Measurements from ENCODE around the gene ABI2.
"Not testable (repeated sequence)": the region's sequence is repeated elsewhere in the genome, so short reads cannot be mapped to it uniquely, and the experiment has no call there.

Gene ABI2

GRCh38 chr2:203429643-203430042 is 101.4 kb downstream of the ABI2 start:
- not testable (repeated sequence) for H3K27ac Mint-ChIP-seq, H3K36me3 Mint-ChIP-seq, H3K4me3 Mint-ChIP-seq, H3K4me1 Mint-ChIP-seq, H3K9me3 Mint-ChIP-seq, DNase-seq, H3K27me3 Mint-ChIP-seq
- CTCF ChIA-PET = interaction anchor here (1.5 to 1.8 kb wide), 2 partner anchors 9 to 841 kb away, joined by 3 to 6 read pairs; no protein-coding TSS in a partner anchor

GRCh38 chr2:203431391-203432185 is 103.4 kb downstream of the ABI2 start:
- Mint-ChIP-seq H3K4me1 (peaks cover 2% of the 10 kb centered on the region), H3K27ac (no peak overlapping the region), H3K9me3 (no peaks in the 10 kb centered on the region), H3K36me3 (peaks cover 1% of the 10 kb centered on the region), H3K27me3 (no peaks in the 10 kb centered on the region), H3K4me3 (no peak overlapping the region)
- no peak for DNase-seq
- CTCF ChIA-PET = no interaction called here

- no peaks in the 10 kb centered on the region for H3K27me3 Mint-ChIP-seq
- H3K27ac Mint-ChIP-seq = no peak overlapping the region
- CTCF ChIA-PET = no interaction called here
- H3K4me3 Mint-ChIP-seq = no peak overlapping the region
- no peaks in the 10 kb centered on the region for H3K4me1 Mint-ChIP-seq
- DNase-seq = no peak
- H3K36me3 Mint-ChIP-seq = no peaks in the 10 kb centered on the region
- H3K9me3 Mint-ChIP-seq = no peaks in the 10 kb centered on the region
Measured at GRCh38 chr2:203432811-203433210, 104.6 kb downstream of the ABI2 start.

GRCh38 chr2:203436496-203436895 is 108.3 kb downstream of the ABI2 start:
- Mint-ChIP-seq H3K27me3 (no peaks in the 10 kb centered on the region), H3K9me3 (no peaks in the 10 kb centered on the region), H3K36me3 (no peaks in the 10 kb centered on the region), H3K27ac (no peak overlapping the region), H3K4me3 (no peak overlapping the region), H3K4me1 (no peaks in the 10 kb centered on the region)
- CTCF ChIA-PET = no interaction called here
- DNase-seq = no peak

- no peak for DNase-seq
- H3K4me3 Mint-ChIP-seq = no peak overlapping the region
- no peak overlapping the region for H3K27ac Mint-ChIP-seq
- CTCF ChIA-PET = interaction anchor here (1.7 kb wide), 1 partner anchor 8 kb away, joined by 6 read pairs; no protein-coding TSS in a partner anchor
- H3K4me1 Mint-ChIP-seq = no peaks in the 10 kb centered on the region
- no peaks in the 10 kb centered on the region for H3K27me3 Mint-ChIP-seq
- H3K9me3 Mint-ChIP-seq = no peaks in the 10 kb centered on the region
- H3K36me3 Mint-ChIP-seq = no peaks in the 10 kb centered on the region
Measured at GRCh38 chr2:203437511-203437910, 109.3 kb downstream of the ABI2 start.

- Mint-ChIP-seq H3K4me3 (no peak overlapping the region), H3K27ac (no peak overlapping the region), H3K4me1 (no peaks in the 10 kb centered on the region), H3K36me3 (no peaks in the 10 kb centered on the region), H3K27me3 (no peaks in the 10 kb centered on the region), H3K9me3 (no peaks in the 10 kb centered on the region)
- no peak for DNase-seq
- CTCF ChIA-PET = interaction anchor here (1.7 kb wide), 1 partner anchor 10 kb away, joined by 6 read pairs; no protein-coding TSS in a partner anchor
Measured at GRCh38 chr2:203438528-203438927, 110.3 kb downstream of the ABI2 start.

- H3K36me3 Mint-ChIP-seq = no peaks in the 10 kb centered on the region
- H3K27ac Mint-ChIP-seq = no peak overlapping the region
- H3K4me1 Mint-ChIP-seq = no peaks in the 10 kb centered on the region
- no peaks in the 10 kb centered on the region for H3K27me3 Mint-ChIP-seq
- no peak for DNase-seq
- H3K9me3 Mint-ChIP-seq = no peaks in the 10 kb centered on the region
- H3K4me3 Mint-ChIP-seq = no peak overlapping the region
- CTCF ChIA-PET = no interaction called here
Measured at GRCh38 chr2:203440671-203441070, 112.5 kb downstream of the ABI2 start.

- H3K27ac Mint-ChIP-seq = no peak overlapping the region
- H3K9me3 Mint-ChIP-seq = no peaks in the 10 kb centered on the region
- DNase-seq = no peak
- H3K27me3 Mint-ChIP-seq = no peaks in the 10 kb centered on the region
- H3K36me3 Mint-ChIP-seq = no peaks in the 10 kb centered on the region
- H3K4me1 Mint-ChIP-seq = peaks cover 7% of the 10 kb centered on the region
- CTCF ChIA-PET = no interaction called here
- H3K4me3 Mint-ChIP-seq = no peak overlapping the region
Measured at GRCh38 chr2:203441463-203441862, 113.3 kb downstream of the ABI2 start.

- H3K27ac Mint-ChIP-seq = no peak overlapping the region
Measured at GRCh38 chr2:203442463-203442862, 114.3 kb downstream of the ABI2 start.

GRCh38 chr2:203444738-203445137 is 116.5 kb downstream of the ABI2 start:
- no peak for DNase-seq
- H3K4me3 Mint-ChIP-seq = no peak overlapping the region
- no peaks in the 10 kb centered on the region for H3K27me3 Mint-ChIP-seq
- H3K27ac Mint-ChIP-seq = no peak overlapping the region
- peaks cover 11% of the 10 kb centered on the region for H3K4me1 Mint-ChIP-seq
- H3K9me3 Mint-ChIP-seq = no peaks in the 10 kb centered on the region
- CTCF ChIA-PET = interaction anchor here (0.6 to 1.2 kb wide), 2 partner anchors 9 to 11 kb away, joined by 3 to 5 read pairs; no protein-coding TSS in a partner anchor
- H3K36me3 Mint-ChIP-seq = peaks cover 1% of the 10 kb centered on the region

More at GRCh38 chr2:203442463-203442862, 114.3 kb downstream of the ABI2 start:
- H3K4me1 Mint-ChIP-seq = peaks cover 8% of the 10 kb centered on the region
- H3K36me3 Mint-ChIP-seq = no peaks in the 10 kb centered on the region
- no peaks in the 10 kb centered on the region for H3K9me3 Mint-ChIP-seq
- CTCF ChIA-PET = no interaction called here
- no peak overlapping the region for H3K4me3 Mint-ChIP-seq
- no peaks in the 10 kb centered on the region for H3K27me3 Mint-ChIP-seq
- no peak for DNase-seq

- no peaks in the 10 kb centered on the region for H3K27me3 Mint-ChIP-seq
- CTCF ChIA-PET = interaction anchor here (0.7 to 1.7 kb wide), 2 partner anchors 261 to 370 kb away, joined by 3 to 6 read pairs; no protein-coding TSS in a partner anchor
- H3K9me3 Mint-ChIP-seq = no peaks in the 10 kb centered on the region
- DNase-seq = no peak
- H3K27ac Mint-ChIP-seq = no peak overlapping the region
- peaks cover 11% of the 10 kb centered on the region for H3K4me1 Mint-ChIP-seq
- no peak overlapping the region for H3K4me3 Mint-ChIP-seq
- H3K36me3 Mint-ChIP-seq = peaks cover 1% of the 10 kb centered on the region
Measured at GRCh38 chr2:203446071-203446481, 117.9 kb downstream of the ABI2 start.

GRCh38 chr2:203446780-203447179 is 118.6 kb downstream of the ABI2 start:
- no peak for DNase-seq
- peaks cover 11% of the 10 kb centered on the region for H3K4me1 Mint-ChIP-seq
- no peak overlapping the region for H3K4me3 Mint-ChIP-seq
- no peak overlapping the region for H3K27ac Mint-ChIP-seq
- CTCF ChIA-PET = interaction anchor here (0.7 to 1.7 kb wide), 2 partner anchors 262 to 369 kb away, joined by 3 to 6 read pairs; no protein-coding TSS in a partner anchor
- H3K27me3 Mint-ChIP-seq = no peaks in the 10 kb centered on the region
- peaks cover 1% of the 10 kb centered on the region for H3K36me3 Mint-ChIP-seq
- no peaks in the 10 kb centered on the region for H3K9me3 Mint-ChIP-seq

GRCh38 chr2:203450561-203450960 is 122.4 kb downstream of the ABI2 start:
- CTCF ChIA-PET = interaction anchor here (0.6 to 1.2 kb wide), 2 partner anchors 19 to 393 kb away, joined by 4 to 5 read pairs; no protein-coding TSS in a partner anchor
- H3K9me3 Mint-ChIP-seq = no peaks in the 10 kb centered on the region
- H3K4me3 Mint-ChIP-seq = no peak overlapping the region
- no peaks in the 10 kb centered on the region for H3K27me3 Mint-ChIP-seq
- no peak for DNase-seq
- no peak overlapping the region for H3K27ac Mint-ChIP-seq
- peaks cover 11% of the 10 kb centered on the region for H3K4me1 Mint-ChIP-seq
- peaks cover 3% of the 10 kb centered on the region for H3K36me3 Mint-ChIP-seq

GRCh38 chr2:203451011-203451410 is 122.8 kb downstream of the ABI2 start:
- DNase-seq = no peak
- no peaks in the 10 kb centered on the region for H3K9me3 Mint-ChIP-seq
- H3K4me1 Mint-ChIP-seq = peaks cover 9% of the 10 kb centered on the region
- H3K4me3 Mint-ChIP-seq = no peak overlapping the region
- H3K27ac Mint-ChIP-seq = no peak overlapping the region
- CTCF ChIA-PET = interaction anchor here (1.2 kb wide), 1 partner anchor 18 kb away, joined by 5 read pairs; no protein-coding TSS in a partner anchor
- no peaks in the 10 kb centered on the region for H3K27me3 Mint-ChIP-seq
- H3K36me3 Mint-ChIP-seq = peaks cover 3% of the 10 kb centered on the region

GRCh38 chr2:203451689-203452088 is 123.5 kb downstream of the ABI2 start:
- no peak overlapping the region for H3K4me3 Mint-ChIP-seq
- H3K36me3 Mint-ChIP-seq = peaks cover 3% of the 10 kb centered on the region
- H3K9me3 Mint-ChIP-seq = no peaks in the 10 kb centered on the region
- CTCF ChIA-PET = interaction anchor here (1.2 kb wide), 1 partner anchor 17 kb away, joined by 5 read pairs; no protein-coding TSS in a partner anchor
- H3K27ac Mint-ChIP-seq = no peak overlapping the region
- H3K27me3 Mint-ChIP-seq = no peaks in the 10 kb centered on the region
- peaks cover 3% of the 10 kb centered on the region for H3K4me1 Mint-ChIP-seq
- no peak for DNase-seq

Measured in activated naive CD4-positive, alpha-beta T cell treated with anti-CD3 and anti-CD28 coated beads, Interleukin-2, amount 10 ng/mL, durations not matched to agents 7 days and 5 days (primary cell).